Activated T-helper 1 cell treated with anti-CD3 and anti-CD28 coated beads, Interleukin-12 subunit alpha, Interleukin-12 subunit beta, Interleukin-2, Interleukin-4 antibody, amounts not matched to agents 30 ng/mL and 10 ng/mL and 1 ng/mL, durations not matched to agents 14 hours and 24 hours and 36 hours (primary cell): ENCODE measurements around the gene OR6Y1. TPM values are rescaled to one million over a fixed set of nuclear protein-coding genes. Genes with fewer than 3 reads are reported as not detected.

Source experiments
- DNase-seq: peaks from one replicate; pipeline ENCODE4 v3.0.0; 2021; ENCODE audit warnings: low spot score
- H3K27ac Mint-ChIP-seq: one replicate; pipeline ENCODE4 v1.8.0; 2021; ENCODE audit warnings: mild to moderate bottlenecking, mixed read lengths
- H3K27me3 Mint-ChIP-seq: one replicate; pipeline ENCODE4 v1.8.0; 2022; ENCODE audit warnings: mild to moderate bottlenecking, moderate library complexity, mixed read lengths; ENCODE audit not compliant: insufficient read depth
- H3K36me3 Mint-ChIP-seq: one replicate; pipeline ENCODE4 v1.8.0; 2021; ENCODE audit warnings: low read depth, mixed read lengths
- H3K4me1 Mint-ChIP-seq: one replicate; pipeline ENCODE4 v1.8.0; 2021; ENCODE audit warnings: low read depth, mixed read lengths
- H3K4me3 Mint-ChIP-seq: one replicate; pipeline ENCODE4 v1.8.0; 2021; ENCODE audit warnings: mild to moderate bottlenecking, moderate library complexity, mixed read lengths
- H3K9me3 Mint-ChIP-seq: one replicate; pipeline ENCODE4 v1.8.0; 2021; ENCODE audit warnings: mixed read lengths
- intact Hi-C: fragments of 100-400 bp; cut with micrococcal nuclease; formaldehyde crosslinking; loops from one replicate; pipeline ENCODE4 v1.15.1; 2024
- total RNA-seq: library from RNA; stranded (reverse); gene quantifications from 2 replicates; pipeline ENCODE4 v1.2.3, GENCODE V29; 2022

OR6Y1 gene
- total RNA-seq: not detected in 2 replicates

DNA sequence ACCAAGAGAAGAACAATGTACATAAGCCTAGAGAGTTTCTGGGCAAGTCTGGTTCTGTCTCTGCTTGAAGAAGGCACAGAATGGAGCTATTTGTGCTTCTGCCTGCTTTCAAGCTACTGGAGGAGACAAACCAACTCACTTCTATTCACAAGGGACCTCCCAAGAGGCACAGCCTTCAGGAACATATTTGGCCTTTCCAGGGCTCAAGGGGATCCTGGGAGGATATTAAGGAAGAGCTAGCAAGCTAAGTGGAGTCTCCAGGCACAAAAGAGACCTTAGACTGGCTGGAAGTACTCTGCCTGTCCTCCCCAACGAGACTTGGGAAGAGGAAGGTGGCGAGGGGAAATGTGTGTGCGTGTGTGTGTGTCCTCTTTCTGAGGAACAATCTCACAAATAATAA lies at the start of gene OR6Y1:
Gene OR6Y1, minus strand, starts transcription at position 54 of the 400 bp plus-strand sequence. CDS start 6,300 bp downstream, outside the sequence.
- Mint-ChIP-seq H3K9me3 (no peaks in the 10 kb centered on the region), H3K27ac (no peak within 1 kb of the TSS), H3K36me3 (no peaks in the 10 kb centered on the region), H3K4me1 (no peaks in the 10 kb centered on the region), H3K27me3 (peaks cover 5% of the 10 kb centered on the region), H3K4me3 (no peak within 1 kb of the TSS)
- intact Hi-C loops: no loop called here
- no peak for DNase-seq

DNA sequence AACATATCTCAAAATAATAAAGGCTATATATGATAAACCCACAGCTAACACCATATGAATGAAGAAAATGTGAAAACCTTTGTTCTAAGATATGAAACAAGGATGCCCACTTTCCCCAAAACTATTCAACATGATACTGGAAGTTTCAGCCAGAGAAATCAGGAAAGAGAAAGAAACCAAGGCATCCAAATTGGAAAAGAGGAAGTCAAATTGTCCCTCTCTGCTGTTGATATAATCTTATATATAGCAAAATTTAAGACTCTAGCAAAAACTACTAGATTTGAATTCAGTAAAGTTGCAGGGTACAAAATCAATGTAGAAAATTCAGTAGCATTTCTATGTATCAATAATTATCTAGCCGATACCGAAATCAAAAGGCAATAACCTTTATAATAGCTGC lies 46.5 kb upstream of the OR6Y1 start:
- H3K4me1 Mint-ChIP-seq: no peaks in the 10 kb centered on the region
- no peaks in the 10 kb centered on the region for H3K36me3 Mint-ChIP-seq
- no peak overlapping the region for H3K27ac Mint-ChIP-seq
- no peak for DNase-seq
- H3K27me3 Mint-ChIP-seq: peaks cover 4% of the 10 kb centered on the region
- intact Hi-C loops: no loop called here
- H3K4me3 Mint-ChIP-seq: no peak overlapping the region
- peaks cover 15% of the 10 kb centered on the region for H3K9me3 Mint-ChIP-seq

GRCh38 chr1:158586942-158587341 lies 32.7 kb upstream of the OR6Y1 start:
- DNase-seq: no peak
- no peak overlapping the region for H3K27ac Mint-ChIP-seq
- H3K4me3 Mint-ChIP-seq: no peak overlapping the region
- peaks cover 2% of the 10 kb centered on the region for H3K27me3 Mint-ChIP-seq
- H3K9me3 Mint-ChIP-seq: no peaks in the 10 kb centered on the region
- intact Hi-C loops: no loop called here
- no peaks in the 10 kb centered on the region for H3K36me3 Mint-ChIP-seq
- no peaks in the 10 kb centered on the region for H3K4me1 Mint-ChIP-seq

- no peaks in the 10 kb centered on the region for H3K9me3 Mint-ChIP-seq
- intact Hi-C loops: no loop called here
- no peaks in the 10 kb centered on the region for H3K4me1 Mint-ChIP-seq
- peaks cover 2% of the 10 kb centered on the region for H3K27me3 Mint-ChIP-seq
- H3K27ac Mint-ChIP-seq: no peak overlapping the region
- no peaks in the 10 kb centered on the region for H3K36me3 Mint-ChIP-seq
- DNase-seq: no peak
- H3K4me3 Mint-ChIP-seq: no peak overlapping the region
These were observed 29.8 kb upstream of the OR6Y1 start for GRCh38 chr1:158583962-158584361.

- H3K27ac Mint-ChIP-seq: no peak within 1 kb of the TSS
- DNase-seq: no peak
These were observed 25.5 kb upstream of the OR6Y1 start, which contains the start of gene OR10X1 for GRCh38 chr1:158579733-158580132. TSS of gene OR10X1 (minus strand) at chr1:158579899. CDS start at chr1:158579899, 0 bp downstream.

DNA sequence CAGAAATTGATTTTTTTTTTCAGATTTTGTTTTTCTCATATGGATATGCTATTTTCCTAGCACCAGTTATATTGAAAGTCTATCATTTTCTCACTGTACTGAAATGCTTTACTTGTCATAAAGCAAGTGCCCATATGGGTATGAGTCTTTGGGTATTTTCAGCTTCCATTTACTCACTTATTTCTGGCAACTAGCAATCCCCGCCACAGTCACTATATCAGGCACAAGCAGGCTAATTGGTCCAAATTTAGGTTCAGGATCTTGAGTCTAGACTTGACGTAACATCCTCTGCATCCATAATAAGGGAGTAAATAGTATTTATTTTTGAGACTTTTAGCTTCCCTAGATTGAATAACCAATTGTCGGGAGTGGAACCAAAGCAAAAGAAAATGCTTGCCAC lies 23.4 kb upstream of the OR6Y1 start:
- Mint-ChIP-seq H3K27me3 (no peaks in the 10 kb centered on the region), H3K4me3 (no peak overlapping the region), H3K9me3 (no peaks in the 10 kb centered on the region), H3K36me3 (no peaks in the 10 kb centered on the region), H3K27ac (no peak overlapping the region), H3K4me1 (no peaks in the 10 kb centered on the region)
- intact Hi-C loops: no loop called here
- DNase-seq: no peak

More at GRCh38 chr1:158579733-158580132, 25.5 kb upstream of the OR6Y1 start, which contains the start of gene OR10X1:
- Mint-ChIP-seq H3K9me3 (no peaks in the 10 kb centered on the region), H3K36me3 (no peaks in the 10 kb centered on the region), H3K27me3 (peaks cover 1% of the 10 kb centered on the region), H3K4me1 (no peaks in the 10 kb centered on the region), H3K4me3 (no peak within 1 kb of the TSS)
- intact Hi-C loops: no loop called here

DNA sequence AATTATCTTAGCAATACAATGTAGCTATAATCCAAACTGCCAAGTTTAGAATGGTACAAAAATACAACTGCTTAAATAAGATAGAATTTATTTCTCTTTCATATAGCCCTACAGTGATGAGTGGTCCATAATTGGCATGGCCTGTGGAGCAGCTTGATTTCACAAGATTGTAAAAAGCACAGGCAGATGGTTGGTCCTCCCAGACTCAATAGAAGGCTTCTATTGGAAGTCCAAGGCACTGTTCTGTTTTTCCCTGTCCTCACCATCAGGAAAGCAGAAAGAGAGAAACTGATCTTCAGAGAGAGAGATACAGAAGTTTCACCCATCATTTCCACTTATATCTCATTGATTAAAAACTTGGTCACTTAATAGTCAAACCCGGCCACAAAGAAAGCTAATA lies 18.0 kb upstream of the OR6Y1 start:
- intact Hi-C loops: no loop called here
- no peak for DNase-seq
- H3K4me3 Mint-ChIP-seq: no peak overlapping the region

DNA sequence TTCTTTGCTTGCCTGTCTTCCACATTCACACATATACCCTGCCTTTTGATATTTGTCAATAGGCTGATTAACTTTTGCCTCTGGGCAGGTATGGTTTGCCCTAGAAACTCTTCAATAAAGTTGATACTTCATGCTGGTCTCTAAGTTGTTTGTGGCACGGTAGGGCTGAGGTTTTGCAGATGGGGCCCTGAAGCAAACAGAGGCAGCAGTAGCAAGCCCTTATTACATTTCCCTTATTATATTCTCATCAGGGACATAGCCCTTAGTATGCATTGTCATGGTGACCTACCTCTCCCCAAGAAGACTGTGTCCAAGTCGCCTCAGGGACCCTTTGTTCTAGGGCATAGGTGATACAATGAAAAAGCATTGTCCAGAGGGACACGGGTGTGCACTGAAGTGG lies 16.3 kb upstream of the OR6Y1 start, which contains the start of gene OR6P1:
Gene OR6P1, minus strand, starts transcription at position 101 of the 400 bp plus-strand sequence. CDS start 6,976 bp downstream, outside the sequence.
- peaks cover 2% of the 10 kb centered on the region for H3K27me3 Mint-ChIP-seq
- H3K4me3 Mint-ChIP-seq: no peak within 1 kb of the TSS
- intact Hi-C loops: no loop called here
- H3K9me3 Mint-ChIP-seq: no peaks in the 10 kb centered on the region
- no peak for DNase-seq
- no peak within 1 kb of the TSS for H3K27ac Mint-ChIP-seq
- H3K4me1 Mint-ChIP-seq: no peaks in the 10 kb centered on the region
- H3K36me3 Mint-ChIP-seq: no peaks in the 10 kb centered on the region

More for the DNA sequence above, 18.0 kb upstream of the OR6Y1 start:
- H3K27me3 Mint-ChIP-seq: peaks cover 2% of the 10 kb centered on the region
- H3K9me3 Mint-ChIP-seq: no peaks in the 10 kb centered on the region
- no peaks in the 10 kb centered on the region for H3K4me1 Mint-ChIP-seq
- H3K27ac Mint-ChIP-seq: no peak overlapping the region
- H3K36me3 Mint-ChIP-seq: no peaks in the 10 kb centered on the region

DNA sequence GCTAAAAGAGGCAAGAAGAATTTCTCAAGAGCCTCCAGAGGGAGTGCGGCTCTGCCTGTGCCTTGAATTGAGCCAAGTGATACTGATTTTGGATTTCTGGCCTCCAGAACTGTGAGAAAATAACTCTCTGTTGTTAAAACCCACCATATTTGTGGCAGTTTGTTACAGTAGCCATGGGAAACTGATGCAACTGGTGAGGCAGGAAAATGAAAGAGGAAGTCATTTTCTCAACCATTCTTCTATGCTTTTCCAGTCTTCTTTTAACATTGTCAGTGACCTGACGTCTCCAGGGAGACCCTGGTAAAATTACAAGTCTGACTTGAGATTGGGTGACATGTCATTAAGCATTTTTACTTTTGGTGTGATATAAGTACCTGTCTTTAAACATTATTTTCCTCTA lies 10.4 kb upstream of the OR6Y1 start:
- H3K9me3 Mint-ChIP-seq: no peaks in the 10 kb centered on the region
- H3K27ac Mint-ChIP-seq: no peak overlapping the region
- H3K27me3 Mint-ChIP-seq: no peaks in the 10 kb centered on the region
- no peak for DNase-seq
- H3K36me3 Mint-ChIP-seq: no peaks in the 10 kb centered on the region
- no peaks in the 10 kb centered on the region for H3K4me1 Mint-ChIP-seq
- intact Hi-C loops: no loop called here
- no peak overlapping the region for H3K4me3 Mint-ChIP-seq

DNA sequence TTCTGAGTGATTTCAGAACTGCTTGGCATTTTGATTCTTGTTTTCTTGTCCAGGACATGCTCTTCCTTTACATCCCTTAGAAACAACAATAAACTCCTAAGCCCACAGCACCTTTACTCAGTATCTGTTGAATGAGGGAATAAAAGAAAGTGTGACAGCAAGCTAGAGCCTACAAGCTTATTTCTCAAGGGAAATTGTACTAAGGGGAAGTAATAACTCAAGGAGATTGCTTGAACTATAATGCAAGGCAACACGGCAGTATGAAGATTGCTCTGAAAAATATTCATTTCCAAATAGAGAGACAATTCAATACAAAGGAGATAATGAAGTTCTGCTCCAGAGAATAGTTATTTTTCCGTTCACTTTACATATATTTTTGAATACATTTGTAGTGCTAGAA lies 9.6 kb upstream of the OR6Y1 start:
- intact Hi-C loops: no loop called here
- Mint-ChIP-seq H3K4me3 (no peak overlapping the region), H3K4me1 (no peaks in the 10 kb centered on the region), H3K27ac (no peak overlapping the region), H3K27me3 (no peaks in the 10 kb centered on the region), H3K36me3 (no peaks in the 10 kb centered on the region), H3K9me3 (no peaks in the 10 kb centered on the region)
- DNase-seq: no peak

DNA sequence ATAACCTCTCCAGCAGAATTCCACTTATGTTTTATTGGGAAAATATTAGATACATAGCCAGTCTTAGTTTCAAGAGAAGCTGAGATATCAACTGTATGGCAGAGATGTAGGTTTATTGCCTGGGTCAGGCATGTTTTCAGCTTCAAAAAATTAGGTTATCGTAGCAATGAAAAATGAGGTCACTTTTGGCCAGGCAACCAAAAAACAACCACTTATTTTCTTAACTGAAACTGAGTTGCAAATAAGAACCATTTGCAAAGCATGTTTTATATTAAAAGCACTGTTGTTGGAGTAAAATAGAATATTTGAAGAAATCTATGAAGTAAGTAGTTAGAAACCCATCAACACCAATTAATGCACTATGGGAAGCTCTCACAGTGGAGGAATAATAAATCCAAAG lies 5.5 kb upstream of the OR6Y1 start:
- peaks cover under 1% of the 10 kb centered on the region for H3K27me3 Mint-ChIP-seq
- no peaks in the 10 kb centered on the region for H3K4me1 Mint-ChIP-seq
- no peaks in the 10 kb centered on the region for H3K36me3 Mint-ChIP-seq
- no peak overlapping the region for H3K4me3 Mint-ChIP-seq
- H3K9me3 Mint-ChIP-seq: no peaks in the 10 kb centered on the region
- intact Hi-C loops: no loop called here
- no peak overlapping the region for H3K27ac Mint-ChIP-seq
- no peak for DNase-seq

DNA sequence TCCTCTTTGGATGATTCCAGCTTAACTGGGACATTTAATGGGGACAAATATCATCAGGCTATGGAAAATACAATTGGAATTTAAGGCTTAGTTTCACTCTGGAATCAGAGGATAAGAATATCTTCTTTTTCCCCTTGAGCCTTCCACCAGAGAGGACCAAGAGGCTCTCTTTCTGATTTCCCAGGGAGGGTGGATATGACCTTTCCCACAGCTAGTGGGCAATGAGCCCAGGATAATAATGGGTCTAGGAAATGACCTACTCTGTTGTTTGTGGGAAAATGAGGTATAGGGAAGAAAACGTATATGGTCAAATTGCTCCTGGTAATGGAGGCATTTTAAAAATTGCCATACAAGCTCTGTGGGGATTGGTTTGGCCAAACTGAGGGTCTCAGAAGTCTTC lies 1.9 kb downstream of the OR6Y1 start:
- no peak overlapping the region for H3K27ac Mint-ChIP-seq
- peaks cover 5% of the 10 kb centered on the region for H3K27me3 Mint-ChIP-seq
- H3K9me3 Mint-ChIP-seq: no peaks in the 10 kb centered on the region
- H3K36me3 Mint-ChIP-seq: no peaks in the 10 kb centered on the region
- H3K4me1 Mint-ChIP-seq: no peaks in the 10 kb centered on the region
- no peak overlapping the region for H3K4me3 Mint-ChIP-seq
- intact Hi-C loops: no loop called here
- DNase-seq: no peak

GRCh38 chr1:158547533-158547932 lies 6.7 kb downstream of the OR6Y1 start:
- intact Hi-C loops: no loop called here
- no peaks in the 10 kb centered on the region for H3K36me3 Mint-ChIP-seq
- H3K4me1 Mint-ChIP-seq: no peaks in the 10 kb centered on the region
- no peak overlapping the region for H3K4me3 Mint-ChIP-seq
- H3K27me3 Mint-ChIP-seq: no peaks in the 10 kb centered on the region
- H3K27ac Mint-ChIP-seq: no peak overlapping the region
- no peaks in the 10 kb centered on the region for H3K9me3 Mint-ChIP-seq
- no peak for DNase-seq

DNA sequence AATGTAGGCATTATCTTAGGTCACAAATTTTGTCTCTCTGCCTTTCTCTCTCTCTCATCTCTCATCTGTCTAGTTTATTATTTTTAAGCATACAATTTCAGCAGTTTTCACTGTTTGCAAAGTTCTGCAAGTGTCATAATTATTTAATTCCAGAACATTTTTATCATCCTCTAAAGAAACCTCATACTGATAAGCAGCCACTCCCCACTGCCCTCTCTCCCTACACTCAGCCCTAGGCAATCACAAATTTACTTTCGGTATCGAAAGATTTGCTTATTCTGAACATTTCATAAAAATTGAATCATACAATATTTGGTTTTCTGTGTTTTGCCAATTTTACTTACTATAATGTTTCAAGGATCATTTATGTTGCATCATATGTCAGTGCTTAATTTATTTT lies 16.6 kb downstream of the OR6Y1 start:
- H3K36me3 Mint-ChIP-seq: no peaks in the 10 kb centered on the region
- no peak overlapping the region for H3K4me3 Mint-ChIP-seq
- H3K4me1 Mint-ChIP-seq: no peaks in the 10 kb centered on the region
- H3K27ac Mint-ChIP-seq: no peak overlapping the region
- H3K27me3 Mint-ChIP-seq: no peaks in the 10 kb centered on the region
- H3K9me3 Mint-ChIP-seq: no peaks in the 10 kb centered on the region
- intact Hi-C loops: no loop called here
- DNase-seq: no peak
